OCI-LY3 (cell line): ENCODE measurements around the gene TOMM40.

Experiments
- H2AFZ ChIP-seq: fragments of 200-600, 300-600 bp; shearing (Covaris generic); 2 replicates; pipeline ENCODE4 v1.6.0; 2014; ENCODE audit warnings: antibody characterized with exemption, low read depth, low read length
- H3K27ac ChIP-seq: fragments of 200-600, 300-600 bp; sonication (generic); 2 replicates; pipeline ENCODE4 v1.5.1; 2014; ENCODE audit warnings: mild to moderate bottlenecking, low read length, moderate library complexity, mixed read lengths
- H3K27me3 ChIP-seq: fragments of 200-600, 300-600 bp; sonication (generic); 2 replicates; pipeline ENCODE4 v1.6.1; 2014; ENCODE audit warnings: low read depth, low read length, mixed read lengths
- H3K36me3 ChIP-seq: fragments of 200-600, 300-600 bp; sonication (generic); replicated peaks from 2 replicates; pipeline ENCODE3; 2014; ENCODE audit warnings: low read depth, low read length, mixed read lengths
- H3K4me1 ChIP-seq: fragments of 300-600, 200-600 bp; sonication (generic); 2 replicates; pipeline ENCODE4 v1.6.1; 2014; ENCODE audit warnings: low read length, mixed read lengths
- H3K4me2 ChIP-seq: fragments of 200-600, 300-600 bp; sonication (generic); 2 replicates; pipeline ENCODE4 v1.6.1; 2014; ENCODE audit warnings: low read length, mixed read lengths
- H3K4me3 ChIP-seq: fragments of 300-600, 200-600 bp; sonication (generic); 2 replicates; pipeline ENCODE4 v1.5.1; 2014; ENCODE audit warnings: antibody characterized with exemption, mild to moderate bottlenecking, low read length, moderate library complexity
- H3K79me2 ChIP-seq: fragments of 300-600, 200-600 bp; shearing (Covaris generic); 2 replicates; pipeline ENCODE4 v1.6.1; 2014; ENCODE audit warnings: mild to moderate bottlenecking, low read length, mixed read lengths
- H3K9ac ChIP-seq: fragments of 300-600, 200-600 bp; shearing (Covaris generic); 2 replicates; pipeline ENCODE4 v1.6.0; 2014; ENCODE audit warnings: mild to moderate bottlenecking, low read length, moderate library complexity
- H3K9me3 ChIP-seq: fragments of 200-600, 300-600 bp; shearing (Covaris generic); 2 replicates; pipeline ENCODE4 v1.6.1; 2014; ENCODE audit warnings: low read length, mixed read lengths; ENCODE audit not compliant: insufficient read depth
- H4K20me1 ChIP-seq: fragments of 200-600, 300-600 bp; sonication (generic); 2 replicates; pipeline ENCODE4 v1.6.1; 2016; ENCODE audit warnings: low read length, mixed read lengths; ENCODE audit not compliant: insufficient read depth
- EZH2phosphoT487 ChIP-seq: fragments of 200-600 bp; shearing (Covaris generic); IDR thresholded peaks from 2 replicates; pipeline ENCODE4 v1.6.1; 2018; ENCODE audit warnings: antibody characterized with exemption, mixed run types, low read depth
- TF ChIP-seq, protein P1 (sequence below): fragments of 200-600, 300-600 bp; sonication (generic); IDR thresholded peaks from 2 replicates; pipeline ENCODE4 v1.5.1; 2014; ENCODE audit warnings: antibody characterized with exemption, low read length, low read depth

Gene TOMM40

GRCh38 chr19:44891016-44891882 is at the start of gene TOMM40:
Gene TOMM40 (plus strand): TSS chr19:44891254. CDS start chr19:44891416, 162 bp downstream.
- TF ChIP-seq, protein P1, sequence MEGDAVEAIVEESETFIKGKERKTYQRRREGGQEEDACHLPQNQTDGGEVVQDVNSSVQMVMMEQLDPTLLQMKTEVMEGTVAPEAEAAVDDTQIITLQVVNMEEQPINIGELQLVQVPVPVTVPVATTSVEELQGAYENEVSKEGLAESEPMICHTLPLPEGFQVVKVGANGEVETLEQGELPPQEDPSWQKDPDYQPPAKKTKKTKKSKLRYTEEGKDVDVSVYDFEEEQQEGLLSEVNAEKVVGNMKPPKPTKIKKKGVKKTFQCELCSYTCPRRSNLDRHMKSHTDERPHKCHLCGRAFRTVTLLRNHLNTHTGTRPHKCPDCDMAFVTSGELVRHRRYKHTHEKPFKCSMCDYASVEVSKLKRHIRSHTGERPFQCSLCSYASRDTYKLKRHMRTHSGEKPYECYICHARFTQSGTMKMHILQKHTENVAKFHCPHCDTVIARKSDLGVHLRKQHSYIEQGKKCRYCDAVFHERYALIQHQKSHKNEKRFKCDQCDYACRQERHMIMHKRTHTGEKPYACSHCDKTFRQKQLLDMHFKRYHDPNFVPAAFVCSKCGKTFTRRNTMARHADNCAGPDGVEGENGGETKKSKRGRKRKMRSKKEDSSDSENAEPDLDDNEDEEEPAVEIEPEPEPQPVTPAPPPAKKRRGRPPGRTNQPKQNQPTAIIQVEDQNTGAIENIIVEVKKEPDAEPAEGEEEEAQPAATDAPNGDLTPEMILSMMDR, result no peak
- TF ChIP-seq EZH2phosphoT487, result no peak
- peaks cover 32% of the 10 kb centered on the region for H3K36me3 ChIP-seq
- no peaks in the 10 kb centered on the region for H3K27me3 ChIP-seq

DNA sequence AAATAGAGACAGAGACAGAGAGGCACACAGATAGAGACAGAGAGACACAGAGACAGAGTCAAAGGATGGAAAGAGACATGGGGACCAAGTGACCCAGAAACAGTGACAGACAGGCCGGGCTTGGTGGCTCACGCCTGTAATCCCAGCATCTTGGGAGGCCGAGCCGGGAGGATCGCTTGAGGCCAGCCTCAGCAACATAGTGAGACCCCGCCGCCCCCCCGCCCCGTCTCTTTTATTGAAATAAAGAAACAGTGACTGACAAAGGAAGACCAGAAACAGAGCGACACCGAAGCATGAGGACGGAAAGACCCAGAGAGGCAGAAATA is 45.8 kb upstream of the TOMM40 start:
- TF ChIP-seq, protein P1, result no peak
- no peak for TF ChIP-seq EZH2phosphoT487

More at GRCh38 chr19:44891016-44891882, at the start of gene TOMM40:
- Histone ChIP-seq H3K9me3 (no peaks in the 10 kb centered on the region), H4K20me1 (peaks cover 7% of the 10 kb centered on the region; the same call in 1 of the 2 replicates), H2AFZ (peak within 1 kb of the TSS; percentile 79), H3K27ac (peak within 1 kb of the TSS; percentile 76), H3K4me1 (peaks cover 23% of the 10 kb centered on the region), H3K9ac (peak within 1 kb of the TSS; percentile 98), H3K4me3 (peak within 1 kb of the TSS; percentile 99), H3K4me2 (peak within 1 kb of the TSS; percentile 100), H3K79me2 (peaks cover 46% of the 10 kb centered on the region)

GRCh38 chr19:44845612-44846454 is 45.2 kb upstream of the TOMM40 start, which contains the start of gene NECTIN2:
Gene NECTIN2 (plus strand): TSS chr19:44846297. CDS start chr19:44846526, 229 bp downstream.
- TF ChIP-seq, protein P1, result peak; percentile 93
- no peak for TF ChIP-seq EZH2phosphoT487
- Histone ChIP-seq H3K9me3 (no peaks in the 10 kb centered on the region), H4K20me1 (no peaks in the 10 kb centered on the region), H3K4me3 (peak within 1 kb of the TSS; percentile 76), H2AFZ (peak within 1 kb of the TSS; percentile 77), H3K4me1 (peaks cover 10% of the 10 kb centered on the region), H3K9ac (peak within 1 kb of the TSS; percentile 20; the same call in 1 of the 2 replicates), H3K36me3 (no peaks in the 10 kb centered on the region), H3K27me3 (peaks cover 2% of the 10 kb centered on the region; the same call in 1 of the 2 replicates), H3K27ac (no peak within 1 kb of the TSS), H3K79me2 (no peaks in the 10 kb centered on the region), H3K4me2 (peak within 1 kb of the TSS; percentile 68)

More for the DNA sequence above, 45.8 kb upstream of the TOMM40 start:
- Histone ChIP-seq H3K27me3 (peaks cover 2% of the 10 kb centered on the region; the same call in 1 of the 2 replicates), H3K79me2 (no peaks in the 10 kb centered on the region), H2AFZ (peak overlapping the region; percentile 77), H3K4me1 (peaks cover 10% of the 10 kb centered on the region), H3K9ac (no peak overlapping the region), H3K4me2 (peak overlapping the region; percentile 68), H4K20me1 (no peaks in the 10 kb centered on the region), H3K9me3 (no peaks in the 10 kb centered on the region), H3K36me3 (no peaks in the 10 kb centered on the region), H3K4me3 (peak overlapping the region; percentile 76), H3K27ac (no peak overlapping the region)
